H1 (cell line): ENCODE results near the gene ARHGEF1. TPM values are rescaled to one million over a fixed set of nuclear protein-coding genes. Genes with fewer than 3 reads are reported as not detected.

ENCODE experiments used
- CTCF ChIA-PET: fragments of 300-600 bp; sonication (Branson Sonifier 250); formaldehyde crosslinking; loops from one replicate; lab custom pipeline; 2021; ENCODE audit not compliant: partially characterized antibody; lab: Charles Lee
- POLR2A ChIA-PET: fragments of 300-600 bp; sonication (Branson Sonifier 250); formaldehyde crosslinking; loops from one replicate; lab custom pipeline; 2021; ENCODE audit warnings: inconsistent platforms; ENCODE audit not compliant: partially characterized antibody; lab: Charles Lee
- DNase-seq, 2 experiments: peaks; one replicate each; pipeline versions ENCODE4 v3.0.0 to v3.0.0-alpha.2; 2010 to 2022; ENCODE audit warnings: low spot score in 2 of 2, low read depth in 1 of 2, mixed read lengths in 1 of 2
- FAIRE-seq: peaks from 2 replicates; lab custom pipeline; 2011; peaks lifted over from hg19 to GRCh38; lab: Jason Lieb, UNC
- H2AFZ ChIP-seq: 2 replicates; pipeline ENCODE4 v1.8.1; 2012; ENCODE audit warnings: low read length, inconsistent platforms
- H2AK5ac ChIP-seq: 2 replicates; pipeline ENCODE4 v1.6.1; 2013; ENCODE audit warnings: low read depth, low read length
- H2BK120ac ChIP-seq: replicated peaks from 2 replicates; pipeline ENCODE3; 2013; ENCODE audit warnings: low read depth, low read length, inconsistent platforms
- H2BK12ac ChIP-seq: 2 replicates; pipeline ENCODE4 v1.6.1; 2013; ENCODE audit warnings: low read depth, low read length
- H2BK15ac ChIP-seq: 2 replicates; pipeline ENCODE4 v1.6.1; 2013; ENCODE audit warnings: low read length
- H2BK20ac ChIP-seq: 2 replicates; pipeline ENCODE4 v1.6.1; 2013; ENCODE audit warnings: low read length
- H2BK5ac ChIP-seq: 2 replicates; pipeline ENCODE4 v1.6.1; 2013; ENCODE audit warnings: low read depth, low read length
- H3K14ac ChIP-seq: 2 replicates; pipeline ENCODE4 v1.6.1; 2013; ENCODE audit warnings: inconsistent platforms; ENCODE audit not compliant: insufficient read length
- H3K18ac ChIP-seq: 2 replicates; pipeline ENCODE4 v1.6.1; 2013; ENCODE audit warnings: low read length; ENCODE audit errors: extremely low read depth
- H3K23ac ChIP-seq: 2 replicates; pipeline ENCODE4 v1.6.1; 2013; ENCODE audit warnings: inconsistent platforms; ENCODE audit not compliant: insufficient read length
- H3K23me2 ChIP-seq: 2 replicates; pipeline ENCODE4 v1.6.1; 2013; ENCODE audit warnings: low read depth, low read length
- H3K27ac ChIP-seq: 2 replicates; pipeline ENCODE4 v1.6.1; 2011; ENCODE audit warnings: low read depth, low read length, inconsistent platforms
- H3K27me3 ChIP-seq, 4 experiments: replicated peaks in 1 of 4; 1 replicate in 1 of 4; 2 replicates in 3 of 4; pipeline versions ENCODE4 v1.6.1 to v1.8.1; 2011 to 2013; ENCODE audit warnings: low read length in 3 of 4, mild to moderate bottlenecking in 3 of 4, inconsistent platforms in 2 of 4, mixed read lengths in 2 of 4, moderate library complexity in 1 of 4; ENCODE audit not compliant: control insufficient read depth in 3 of 4, insufficient read depth in 3 of 4; ENCODE audit errors: extremely low read depth in 1 of 4
- H3K36me3 ChIP-seq, 4 experiments: 2 replicates each; pipeline versions ENCODE4 v1.6.1 to v1.8.1; 2011 to 2013; ENCODE audit warnings: mild to moderate bottlenecking in 4 of 4, low read length in 3 of 4, moderate library complexity in 2 of 4, control low read depth in 1 of 4, inconsistent platforms in 1 of 4; ENCODE audit not compliant: insufficient read depth in 4 of 4, control insufficient read depth in 2 of 4
- H3K4ac ChIP-seq: replicated peaks from 2 replicates; pipeline ENCODE3; 2013; ENCODE audit warnings: low read length, low read depth, mixed read lengths, inconsistent platforms; ENCODE audit not compliant: insufficient read length
- H3K4me1 ChIP-seq, 4 experiments: replicated peaks in 1 of 4; 1 replicate in 1 of 4; 2 replicates in 3 of 4; pipeline versions ENCODE4 v1.6.1 to v1.8.1; 2011 to 2013; ENCODE audit warnings: low read length in 3 of 4, inconsistent platforms in 2 of 4, mixed read lengths in 1 of 4; ENCODE audit not compliant: insufficient read depth in 4 of 4, control insufficient read depth in 3 of 4
- H3K4me2 ChIP-seq, 2 experiments: 2 replicates each; pipeline versions ENCODE4 v1.6.1 to v1.8.1; 2011 to 2013; ENCODE audit warnings: low read depth in 2 of 2, low read length in 2 of 2, control low read depth in 1 of 2, inconsistent platforms in 1 of 2, mild to moderate bottlenecking in 1 of 2; ENCODE audit not compliant: insufficient read depth in 1 of 2
- H3K4me3 ChIP-seq, 4 experiments: fragments of 200-600, 300-600 bp in 1 of 4; sonication (generic), shearing (Covaris generic), sonication (Bioruptor Twin) in 1 of 4; 2 replicates each; pipeline versions ENCODE4 v1.5.1 to v1.8.1; 2011 to 2016; ENCODE audit warnings: low read length in 4 of 4, low read depth in 3 of 4, control low read depth in 2 of 4, inconsistent platforms in 2 of 4, mild to moderate bottlenecking in 2 of 4, mixed read lengths in 1 of 4, moderate library complexity in 1 of 4; ENCODE audit not compliant: insufficient read depth in 2 of 4; ENCODE audit errors: extremely low read depth in 1 of 4
- H3K56ac ChIP-seq: replicated peaks from 2 replicates; pipeline ENCODE3; 2013; ENCODE audit warnings: low read depth, mild to moderate bottlenecking, mixed read lengths, low read length, inconsistent platforms; ENCODE audit not compliant: insufficient read length
- H3K79me1 ChIP-seq: 2 replicates; pipeline ENCODE4 v1.6.1; 2013; ENCODE audit warnings: low read depth, low read length, control low read depth
- H3K79me2 ChIP-seq, 2 experiments: 2 replicates each; pipeline versions ENCODE4 v1.6.1 to v1.8.1; 2012 to 2013; ENCODE audit warnings: low read length in 2 of 2, mild to moderate bottlenecking in 2 of 2, inconsistent platforms in 1 of 2; ENCODE audit not compliant: insufficient read depth in 2 of 2, control insufficient read depth in 1 of 2
- H3K9ac ChIP-seq, 4 experiments: replicated peaks in 1 of 4; 1 replicate in 1 of 4; 2 replicates in 3 of 4; pipeline versions ENCODE4 v1.6.1 to v1.8.1; 2011 to 2013; ENCODE audit warnings: low read depth in 3 of 4, low read length in 3 of 4, control low read depth in 2 of 4, mild to moderate bottlenecking in 2 of 4, moderate library complexity in 2 of 4, inconsistent platforms in 1 of 4; ENCODE audit errors: extremely low read depth in 1 of 4
- H3K9me3 ChIP-seq, 2 experiments: 2 replicates each; pipeline versions ENCODE4 v1.6.1 to v1.8.1; 2012 to 2013; ENCODE audit warnings: mild to moderate bottlenecking in 2 of 2, moderate library complexity in 2 of 2, control low read depth in 1 of 2, inconsistent platforms in 1 of 2, low read depth in 1 of 2, low read length in 1 of 2, mixed read lengths in 1 of 2; ENCODE audit not compliant: insufficient read depth in 2 of 2
- H4K20me1 ChIP-seq, 2 experiments: replicated peaks in 1 of 2; 2 replicates each; pipeline versions ENCODE3 to v1.8.1; 2011 to 2013; ENCODE audit warnings: inconsistent platforms in 2 of 2, low read length in 2 of 2, mild to moderate bottlenecking in 1 of 2; ENCODE audit not compliant: insufficient read depth in 2 of 2, control insufficient read depth in 1 of 2
- H4K5ac ChIP-seq: 2 replicates; pipeline ENCODE4 v1.6.1; 2013; ENCODE audit warnings: low read length, low read depth, mixed read lengths, inconsistent platforms; ENCODE audit not compliant: insufficient read length
- H4K8ac ChIP-seq: 2 replicates; pipeline ENCODE4 v1.8.0; 2013; ENCODE audit warnings: mild to moderate bottlenecking, moderate library complexity, low read length, inconsistent platforms; ENCODE audit not compliant: insufficient read depth; ENCODE audit errors: extremely low read depth
- H4K91ac ChIP-seq: replicated peaks from 2 replicates; pipeline ENCODE3; 2013; ENCODE audit warnings: low read length, mixed read lengths, inconsistent platforms; ENCODE audit not compliant: insufficient read length
- CBX5 ChIP-seq: fragments of 300-800, 300-1000 bp; sonication (generic); IDR thresholded peaks from 2 replicates; pipeline ENCODE4 v1.7.1; 2016; ENCODE audit warnings: antibody characterized with exemption, low read length, low read depth
- CEBPB ChIP-seq: IDR thresholded peaks from 2 replicates; pipeline ENCODE4 v1.6.1; 2012; ENCODE audit warnings: low read depth, low read length
- EGR1 ChIP-seq: IDR thresholded peaks from 2 replicates; pipeline ENCODE4 v1.6.1; 2011; ENCODE audit warnings: low read depth, low read length, borderline replicate concordance
- GABPA ChIP-seq: IDR thresholded peaks from 2 replicates; pipeline ENCODE4 v1.6.1; 2011; ENCODE audit warnings: mild to moderate bottlenecking, low read length, moderate library complexity, borderline replicate concordance; ENCODE audit not compliant: insufficient read depth
- KDM4A ChIP-seq: IDR thresholded peaks from one replicate; pipeline ENCODE4 v1.7.1; 2012; ENCODE audit warnings: low read depth, mild to moderate bottlenecking, moderate library complexity, low read length, inconsistent platforms; ENCODE audit not compliant: severe bottlenecking
- KDM5A ChIP-seq: fragments of 200-600 bp; IDR thresholded peaks from 2 replicates; pipeline ENCODE4 v1.7.1; 2012; ENCODE audit warnings: mild to moderate bottlenecking, low read length, inconsistent platforms, mixed read lengths
- NANOG ChIP-seq: IDR thresholded peaks from 2 replicates; pipeline ENCODE4 v1.6.1; 2011; ENCODE audit warnings: low read length, low read depth, mild to moderate bottlenecking, inconsistent platforms; ENCODE audit not compliant: insufficient read depth, poor library complexity, severe bottlenecking
- POLR2A ChIP-seq, 2 experiments: IDR thresholded peaks; 1 replicate in 1 of 2; 2 replicates in 1 of 2; pipeline ENCODE4 v1.6.1; 2011; ENCODE audit warnings: low read depth in 2 of 2, low read length in 2 of 2, mild to moderate bottlenecking in 2 of 2; ENCODE audit errors: control extremely low read depth in 1 of 2
- POLR2AphosphoS5 ChIP-seq: IDR thresholded peaks from 2 replicates; pipeline ENCODE4 v1.6.1; 2011; ENCODE audit warnings: low read depth, low read length
- POU5F1 ChIP-seq: IDR thresholded peaks from 2 replicates; pipeline ENCODE4 v1.6.1; 2011; ENCODE audit warnings: low read depth, mild to moderate bottlenecking, low read length, moderate library complexity
- SP1 ChIP-seq: IDR thresholded peaks from 2 replicates; pipeline ENCODE4 v1.6.1; 2011; ENCODE audit warnings: low read depth, low read length
- TEAD4 ChIP-seq: IDR thresholded peaks from 2 replicates; pipeline ENCODE4 v1.6.1; 2012; ENCODE audit warnings: low read depth, low read length, inconsistent platforms, mixed read lengths
- YY1 ChIP-seq: IDR thresholded peaks from 2 replicates; pipeline ENCODE4 v1.6.1; 2011; ENCODE audit warnings: low read depth, mild to moderate bottlenecking, low read length
- WGBS, 2 experiments: shearing (Covaris generic) in 1 of 2; methylation state at CpG; one replicate each; pipeline versions ENCODE4 v1.1.6 to v1.1.7; 2013 to 2015; ENCODE audit warnings: low lambda C conversion rate in 2 of 2, mixed read lengths in 2 of 2, inconsistent platforms in 1 of 2, low coverage in 1 of 2, missing lambda C conversion rate in 1 of 2; ENCODE audit not compliant: insufficient replicate concordance in 2 of 2, insufficient coverage in 1 of 2, insufficient read length in 1 of 2; ENCODE audit errors: extremely low coverage in 1 of 2, missing lambda C conversion rate in 1 of 2; 5-methylcytosine and 5-hydroxymethylcytosine counted together
- polyA plus RNA-seq, 7 experiments: library from polyadenylated mRNA; depleted of rRNA in 3 of 7; stranded (reverse) in 5 of 7; unstranded in 2 of 7; fragments of >200 nt in 5 of 7; fragments of 200-250 nt in 2 of 7; gene quantifications; 1 replicate in 5 of 7; 2 replicates in 1 of 7; 4 replicates in 1 of 7; pipeline versions ENCODE4 v1.2.1 to v1.2.3, GENCODE V29; 2011 to 2013; ENCODE audit warnings: missing spikeins in 2 of 7, mixed read lengths in 2 of 7
- total RNA-seq: library from RNA; stranded (reverse); fragmentation: NEBNext Ultra II Directional; extraction: Animal tissue kit (Norgen Biotek cat#: 25700); gene quantifications from 2 replicates; pipeline ENCODE4 v1.2.1, GENCODE V29; 2021

Gene ARHGEF1
- total and polyA plus RNA-seq, 2 of the 8 experiments (the other 6 are each of a cell fraction or from before 2014, with no cell fraction given): 23.0 to 49.0 TPM

GRCh38 chr19:41866284-41866683 lies 16.7 kb upstream of the ARHGEF1 start:
- Histone ChIP-seq H3K79me1 (peaks cover 24% of the 10 kb centered on the region), H2AFZ (no peak overlapping the region), H3K27me3 (no peaks in the 10 kb centered on the region), H3K9me3 (no peaks in the 10 kb centered on the region), H3K14ac (no peak overlapping the region), H3K23ac (no peak overlapping the region), H3K79me2 (peaks cover 18 to 64% of the 10 kb centered on the region in 2 experiments), H3K27ac (peak overlapping the region; percentile 29; the same call in 1 of the 2 replicates), H3K23me2 (no peaks in the 10 kb centered on the region; the same call in 1 of the 2 replicates), H3K36me3 (peaks cover 64 to 94% (median 85%) of the 10 kb centered on the region in 4 experiments), H4K8ac (no peak overlapping the region), H2BK120ac (no peak overlapping the region), H3K4ac (no peak overlapping the region), H4K91ac (no peak overlapping the region), H2BK12ac (no peak overlapping the region), H2BK15ac (no peak overlapping the region), H3K4me3 (no peak overlapping the region), H3K4me1 (peaks cover 3 to 22% (median 11%) of the 10 kb centered on the region in 4 experiments), H3K18ac (no peak overlapping the region), H3K56ac (no peak overlapping the region), H2BK5ac (no peak overlapping the region), H2AK5ac (no peak overlapping the region), H3K9ac (peak overlapping the region in 2 of 4 experiments; percentile 38 to 52; a peak in 4 of 7 replicates), H4K5ac (no peak overlapping the region), H3K4me2 (no peak overlapping the region), H2BK20ac (no peak overlapping the region), H4K20me1 (peaks cover 46 to 47% of the 10 kb centered on the region in 2 experiments)
- ChIA-PET POLR2A (interaction anchor here (1.0 to 13.9 kb wide), 9 partner anchors 8 to 273 kb away, joined by 3 to 298 read pairs (median 5); partner anchors contain the start of genes ARHGEF1, CD79A and RABAC1), CTCF (interaction anchor here (0.6 to 1.0 kb wide), 5 partner anchors 9 to 435 kb away, joined by 3 to 4 read pairs (median 3); no protein-coding TSS in a partner anchor)
- FAIRE-seq: no peak
- TF ChIP-seq GABPA: no peak
- TF ChIP-seq POU5F1: no peak
- peak; percentile 82 for TF ChIP-seq POLR2AphosphoS5
- no peak for TF ChIP-seq TEAD4
- TF ChIP-seq NANOG: no peak
- TF ChIP-seq CBX5: no peak
- no peak for TF ChIP-seq KDM4A
- no peak for TF ChIP-seq YY1
- TF ChIP-seq SP1: no peak
- TF ChIP-seq POLR2A (IDR thresholded peaks at IDR 0.05; ENCODE audit: control extremely low read depth in 1 of 2, low read depth in 2 of 2, low read length in 2 of 2): peak in 1 of 2 experiments; percentile 64
- no peak for TF ChIP-seq KDM5A
- TF ChIP-seq CEBPB: no peak
- no peak for TF ChIP-seq EGR1
- 100% methylated on average over 3 of the region's 3 CpGs; no CpG with 5 or more reads in 1 of the 2 experiments for WGBS, 2 experiments
- no peak for DNase-seq
